IMR-90 (cell line): ENCODE data around the gene SPPL2C. TPM values are rescaled to one million over a fixed set of nuclear protein-coding genes. Genes with fewer than 3 reads are reported as not detected.

Experiments
- ATAC-seq: fragments of 200-7000 bp; cut with Tn5 transposase; 2 replicates; pipeline ENCODE4 v1.9.1; 2020; ENCODE audit warnings: low read depth, mild to moderate bottlenecking, moderate library complexity
- BruUV-seq: library from RNA; stranded (reverse); fragments of 400-500 nt; replicated peaks from 2 replicates; lab custom pipeline; 2021; lab: Mats Ljungman, UMichigan
- CTCF ChIA-PET: fragments of 300-600 bp; formaldehyde crosslinking; extraction: SDS; loops from one replicate; lab custom pipeline; 2021; ENCODE audit warnings: antibody characterized with exemption; lab: Yijun Ruan, JAX
- POLR2A ChIA-PET: fragments of 300-600 bp; sonication (Branson Sonifier 250); formaldehyde crosslinking; loops from one replicate; lab custom pipeline; 2022; ENCODE audit warnings: antibody characterized with exemption; ENCODE audit not compliant: unreplicated experiment; lab: Charles Lee
- DNase-seq: peaks from one replicate; pipeline ENCODE4 v3.0.0; 2013
- H2AFZ ChIP-seq: replicated peaks from 2 replicates; pipeline ENCODE3; 2013; ENCODE audit warnings: low read length, mild to moderate bottlenecking; ENCODE audit not compliant: poor library complexity
- H2AK5ac ChIP-seq: 2 replicates; pipeline ENCODE4 v1.6.1; 2013; ENCODE audit warnings: low read depth, low read length, inconsistent platforms
- H2AK9ac ChIP-seq: replicated peaks from 2 replicates; pipeline ENCODE3; 2013; ENCODE audit warnings: mild to moderate bottlenecking, low read depth, low read length, moderate library complexity; ENCODE audit not compliant: poor library complexity
- H2BK120ac ChIP-seq: 2 replicates; pipeline ENCODE4 v1.6.1; 2013; ENCODE audit warnings: low read depth, low read length, inconsistent platforms
- H2BK15ac ChIP-seq: 3 replicates; pipeline ENCODE4 v1.6.1; 2013; ENCODE audit warnings: low read depth, low read length, inconsistent platforms
- H2BK20ac ChIP-seq: 2 replicates; pipeline ENCODE4 v1.6.1; 2013; ENCODE audit warnings: low read depth, mild to moderate bottlenecking, inconsistent platforms, low read length, moderate library complexity
- H2BK5ac ChIP-seq: 2 replicates; pipeline ENCODE4 v1.6.1; 2013; ENCODE audit warnings: mild to moderate bottlenecking, low read depth, low read length, inconsistent platforms; ENCODE audit not compliant: poor library complexity, severe bottlenecking
- H3K14ac ChIP-seq: replicated peaks from 2 replicates; pipeline ENCODE4 v1.6.1; 2013; ENCODE audit warnings: low read depth, low read length, inconsistent platforms
- H3K18ac ChIP-seq: 2 replicates; pipeline ENCODE4 v1.6.1; 2013; ENCODE audit warnings: low read depth, low read length, control low read depth
- H3K23ac ChIP-seq: 2 replicates; pipeline ENCODE4 v1.6.1; 2013; ENCODE audit warnings: low read depth, low read length, inconsistent platforms
- H3K27ac ChIP-seq: 2 replicates; pipeline ENCODE4 v1.5.1; 2013; ENCODE audit warnings: mild to moderate bottlenecking, control low read depth, low read length; ENCODE audit not compliant: insufficient read depth
- H3K27me3 ChIP-seq: 2 replicates; pipeline ENCODE4 v1.6.1; 2013; ENCODE audit warnings: low read length; ENCODE audit not compliant: control insufficient read depth, insufficient read depth
- H3K36me3 ChIP-seq: 2 replicates; pipeline ENCODE4 v1.6.1; 2013; ENCODE audit warnings: low read length, mixed read lengths; ENCODE audit not compliant: control insufficient read depth, insufficient read depth
- H3K4ac ChIP-seq: 2 replicates; pipeline ENCODE4 v1.6.1; 2013; ENCODE audit warnings: low read depth, low read length, inconsistent platforms
- H3K4me1 ChIP-seq: 2 replicates; pipeline ENCODE4 v1.6.1; 2013; ENCODE audit warnings: low read length, mixed read lengths; ENCODE audit not compliant: control insufficient read depth, insufficient read depth
- H3K4me2 ChIP-seq: 2 replicates; pipeline ENCODE4 v1.6.1; 2013; ENCODE audit warnings: low read depth, mild to moderate bottlenecking, control low read depth, low read length, moderate library complexity
- H3K4me3 ChIP-seq: 2 replicates; pipeline ENCODE4 v1.5.1; 2013; ENCODE audit warnings: low read depth, mild to moderate bottlenecking, control low read depth, low read length, moderate library complexity; ENCODE audit not compliant: insufficient read depth
- H3K56ac ChIP-seq: 2 replicates; pipeline ENCODE4 v1.6.1; 2013; ENCODE audit warnings: low read length, inconsistent platforms; ENCODE audit not compliant: insufficient read depth; ENCODE audit errors: extremely low read depth
- H3K79me1 ChIP-seq, 2 experiments: 2 replicates each; pipeline ENCODE4 v1.6.1; 2013; ENCODE audit warnings: low read length in 2 of 2, inconsistent platforms in 1 of 2, low read depth in 1 of 2
- H3K9ac ChIP-seq: 2 replicates; pipeline ENCODE4 v1.6.1; 2013; ENCODE audit warnings: low read depth, low read length, control low read depth
- H3K9me1 ChIP-seq: 2 replicates; pipeline ENCODE4 v1.6.1; 2013; ENCODE audit warnings: low read length, inconsistent platforms; ENCODE audit not compliant: insufficient read depth
- H3K9me3 ChIP-seq: 2 replicates; pipeline ENCODE4 v1.6.1; 2013; ENCODE audit warnings: low read length; ENCODE audit not compliant: control insufficient read depth, insufficient read depth
- H4K20me1 ChIP-seq: 2 replicates; pipeline ENCODE4 v1.6.1; 2013; ENCODE audit warnings: low read length, inconsistent platforms; ENCODE audit not compliant: insufficient read depth
- H4K5ac ChIP-seq: 2 replicates; pipeline ENCODE4 v1.6.1; 2013; ENCODE audit warnings: mild to moderate bottlenecking, low read depth, low read length, control low read depth
- H4K8ac ChIP-seq, 2 experiments: 2 replicates each; pipeline ENCODE4 v1.6.1; 2013; ENCODE audit warnings: low read depth in 2 of 2, low read length in 2 of 2, control low read depth in 1 of 2, inconsistent platforms in 1 of 2
- H4K91ac ChIP-seq: 2 replicates; pipeline ENCODE4 v1.6.1; 2013; ENCODE audit warnings: low read depth, low read length, inconsistent platforms; ENCODE audit not compliant: insufficient read depth
- BHLHE40 ChIP-seq: fragments of 150-350 bp; IDR thresholded peaks from 2 replicates; pipeline ENCODE4 v1.6.1; 2016; ENCODE audit warnings: mild to moderate bottlenecking, low read depth, low read length
- CEBPB ChIP-seq: IDR thresholded peaks from 2 replicates; pipeline ENCODE4 v1.6.1; 2012; ENCODE audit warnings: low read depth, low read length, improper control_type of control experiment
- CHD1 ChIP-seq: IDR thresholded peaks from 2 replicates; pipeline ENCODE4 v1.6.1; 2012; ENCODE audit warnings: low read depth, low read length, improper control_type of control experiment
- CTCF ChIP-seq: conservative IDR thresholded peaks from 2 replicates; pipeline ENCODE4 v1.5.1; 2012; ENCODE audit warnings: mild to moderate bottlenecking, low read depth, low read length, improper control_type of control experiment
- ELK1 ChIP-seq: fragments of 150-350 bp; IDR thresholded peaks from 2 replicates; pipeline ENCODE4 v1.6.1; 2016; ENCODE audit warnings: low read depth, mild to moderate bottlenecking, low read length, moderate library complexity, borderline replicate concordance
- FOS ChIP-seq: fragments of 150-350 bp; IDR thresholded peaks from 2 replicates; pipeline ENCODE4 v1.6.1; 2016; ENCODE audit warnings: low read depth, low read length
- MAFK ChIP-seq: IDR thresholded peaks from 2 replicates; pipeline ENCODE4 v1.6.1; 2012; ENCODE audit warnings: low read depth, low read length, improper control_type of control experiment
- MAZ ChIP-seq: IDR thresholded peaks from 2 replicates; pipeline ENCODE4 v1.6.1; 2012; ENCODE audit warnings: low read depth, mild to moderate bottlenecking, low read length, improper control_type of control experiment, moderate library complexity, borderline replicate concordance
- MXI1 ChIP-seq: IDR thresholded peaks from 2 replicates; pipeline ENCODE4 v1.6.1; 2012; ENCODE audit warnings: low read depth, mild to moderate bottlenecking, low read length, moderate library complexity, borderline replicate concordance
- NFE2L2 ChIP-seq: fragments of 150-350 bp; IDR thresholded peaks from 2 replicates; pipeline ENCODE4 v1.6.1; 2016; ENCODE audit warnings: low read depth, mild to moderate bottlenecking, low read length
- POLR2A ChIP-seq: IDR thresholded peaks from 2 replicates; pipeline ENCODE4 v1.6.1; 2012; ENCODE audit warnings: mild to moderate bottlenecking, low read depth, low read length
- RAD21 ChIP-seq: IDR thresholded peaks from 2 replicates; pipeline ENCODE4 v1.6.1; 2012; ENCODE audit warnings: low read length, improper control_type of control experiment
- RCOR1 ChIP-seq: IDR thresholded peaks from 2 replicates; pipeline ENCODE4 v1.6.1; 2012; ENCODE audit warnings: mild to moderate bottlenecking, low read length, improper control_type of control experiment; ENCODE audit not compliant: insufficient replicate concordance
- RFX5 ChIP-seq: IDR thresholded peaks from 2 replicates; pipeline ENCODE4 v1.8.0; 2012; ENCODE audit warnings: low read depth, mild to moderate bottlenecking, low read length, moderate library complexity
- SMC3 ChIP-seq: fragments of 150-350 bp; IDR thresholded peaks from 2 replicates; pipeline ENCODE4 v1.6.1; 2016; ENCODE audit warnings: low read depth, mild to moderate bottlenecking, antibody characterized with exemption, low read length, moderate library complexity
- USF2 ChIP-seq: fragments of 150-350 bp; IDR thresholded peaks from 2 replicates; pipeline ENCODE4 v1.6.1; 2017; ENCODE audit warnings: mild to moderate bottlenecking, antibody characterized with exemption, low read length, low read depth
- WGBS, 2 experiments: methylation state at CpG; one replicate each; pipeline versions ENCODE4 v1.1.5 to v1.1.7; 2013; ENCODE audit warnings: missing lambda C conversion rate in 2 of 2; ENCODE audit not compliant: insufficient read length in 1 of 2; ENCODE audit errors: extremely low coverage in 2 of 2; 5-methylcytosine and 5-hydroxymethylcytosine counted together
- dilution Hi-C: fragments of 300-500 bp; cut with HindIII; formaldehyde crosslinking; loops from one replicate; pipeline ENCODE4 v1.14.3; 2018; ENCODE audit warnings: low sequenced_read_pairs; ENCODE audit not compliant: unreplicated experiment
- in situ Hi-C: fragments of 300-500 bp; cut with MboI; formaldehyde crosslinking; loops from 3 replicates; pipeline ENCODE4 v1.14.3; 2019; ENCODE audit warnings: low sequenced_read_pairs, inconsistent platforms, mixed read lengths
- intact Hi-C: fragments of 100-400 bp; cut with micrococcal nuclease; formaldehyde crosslinking; loops from 2 replicates; pipeline ENCODE4 v1.10.0; 2022
- polyA plus RNA-seq, 3 experiments: library from polyadenylated mRNA; depleted of rRNA; stranded (reverse); fragments of >200 nt; gene quantifications; 2 replicates each; pipeline ENCODE4 v1.2.3, GENCODE V29; 2012; ENCODE audit warnings: low replicate concordance in 1 of 3
- total RNA-seq: library from RNA; depleted of rRNA; stranded (reverse); fragments of >200 nt; gene quantifications from 2 replicates; pipeline ENCODE4 v1.2.3, GENCODE V29; 2012

The SPPL2C gene
- total and polyA plus RNA-seq, 2 of the 4 experiments (the other 2 are of a cell fraction): not detected

- dilution Hi-C loops (no loop called here), intact Hi-C loops (no loop called here), in situ Hi-C loops (no loop called here)
- Histone ChIP-seq H2BK120ac (no peak overlapping the region), H3K27ac (no peak overlapping the region), H2AK5ac (no peak overlapping the region), H3K4me1 (no peaks in the 10 kb centered on the region), H2BK5ac (no peak overlapping the region), H2BK15ac (no peak overlapping the region), H2BK20ac (no peak overlapping the region), H4K8ac (no peak overlapping the region), H3K14ac (no peak overlapping the region), H3K9ac (no peak overlapping the region), H3K23ac (no peak overlapping the region), H3K36me3 (no peaks in the 10 kb centered on the region), H4K5ac (no peak overlapping the region), H3K18ac (no peak overlapping the region), H2AK9ac (no peak overlapping the region), H3K56ac (no peak overlapping the region), H3K9me3 (peaks cover 3% of the 10 kb centered on the region; the same call in 1 of the 2 replicates), H3K27me3 (peaks cover 11% of the 10 kb centered on the region), H3K4ac (no peak overlapping the region), H3K4me2 (no peak overlapping the region), H2AFZ (no peak overlapping the region), H4K91ac (no peak overlapping the region), H3K9me1 (no peaks in the 10 kb centered on the region), H3K79me1 (no peaks in the 10 kb centered on the region), H3K4me3 (no peak overlapping the region), H4K20me1 (no peaks in the 10 kb centered on the region)
- no peak for TF ChIP-seq SMC3
- no peak for TF ChIP-seq NFE2L2
- TF ChIP-seq RCOR1: no peak
- no peak for TF ChIP-seq ELK1
- TF ChIP-seq CHD1: no peak
- TF ChIP-seq RFX5: no peak
- TF ChIP-seq MAFK: no peak
- TF ChIP-seq POLR2A: no peak
- TF ChIP-seq USF2: no peak
- no peak for TF ChIP-seq CTCF
- no peak for TF ChIP-seq BHLHE40
- TF ChIP-seq MAZ: no peak
- no peak for TF ChIP-seq RAD21
- TF ChIP-seq FOS: no peak
- TF ChIP-seq MXI1: no peak
- TF ChIP-seq CEBPB: no peak
- ATAC-seq (no peak), DNase-seq (no peak)
- BruUV-seq: no TSS peak
- POLR2A ChIA-PET: no interaction called here
- CTCF ChIA-PET: no interaction called here
- no CpG with 5 or more reads among the region's 3 CpGs for WGBS, 2 experiments
Measured at GRCh38 chr17:45876539-45876938, 31.9 kb downstream of the SPPL2C start.
